ENCODE data around the gene PDGFA.
A peak's percentile ranks its signal among the peaks of the same experiment; 100 is the strongest.

The PDGFA gene

GRCh38 chr7:485188-486081 is 34.2 kb downstream of the PDGFA start:
- no peak for DNase-seq

- DNase-seq, result no peak
Measured at GRCh38 chr7:484356-485101, 35.1 kb downstream of the PDGFA start.

GRCh38 chr7:483656-484355 is 35.8 kb downstream of the PDGFA start:
- no peak for DNase-seq

- no peak for DNase-seq
Measured at GRCh38 chr7:482521-483083, 37.0 kb downstream of the PDGFA start.

GRCh38 chr7:481219-481930 is 38.3 kb downstream of the PDGFA start:
- DNase-seq, result no peak

- no peak for DNase-seq
Measured at GRCh38 chr7:480531-481218, 39.0 kb downstream of the PDGFA start.

- no peak for DNase-seq
Measured at GRCh38 chr7:479948-480499, 39.6 kb downstream of the PDGFA start.

- no peak for DNase-seq
Measured at GRCh38 chr7:479115-479947, 40.3 kb downstream of the PDGFA start.

- DNase-seq, result no peak
Measured at GRCh38 chr7:477626-478220, 41.9 kb downstream of the PDGFA start.

- no peak for DNase-seq
Measured at GRCh38 chr7:476736-477360, 42.8 kb downstream of the PDGFA start.

- DNase-seq, result no peak
Measured at GRCh38 chr7:475951-476441, 43.6 kb downstream of the PDGFA start.

GRCh38 chr7:475425-475728 is 44.3 kb downstream of the PDGFA start:
- DNase-seq, result no peak

GRCh38 chr7:474605-475424 is 44.8 kb downstream of the PDGFA start:
- DNase-seq, result no peak

- no peak for DNase-seq
Measured at GRCh38 chr7:473870-474604, 45.6 kb downstream of the PDGFA start.

GRCh38 chr7:473211-473734 is 46.4 kb downstream of the PDGFA start:
- DNase-seq, result no peak

GRCh38 chr7:472640-472957 is 47.0 kb downstream of the PDGFA start:
- no peak for DNase-seq

- peak; percentile 43 for DNase-seq
Measured at GRCh38 chr7:471866-472639, 47.6 kb downstream of the PDGFA start.
